HG03095 (cell line): ENCODE data around the gene EGFL7.

Experiments
- ATAC-seq: cut with Tn5 transposase; IDR thresholded peaks from one replicate; pipeline ENCODE4 v1.9.1; 2021; ENCODE audit warnings: moderate library complexity; ENCODE audit not compliant: unreplicated experiment

Gene EGFL7

DNA sequence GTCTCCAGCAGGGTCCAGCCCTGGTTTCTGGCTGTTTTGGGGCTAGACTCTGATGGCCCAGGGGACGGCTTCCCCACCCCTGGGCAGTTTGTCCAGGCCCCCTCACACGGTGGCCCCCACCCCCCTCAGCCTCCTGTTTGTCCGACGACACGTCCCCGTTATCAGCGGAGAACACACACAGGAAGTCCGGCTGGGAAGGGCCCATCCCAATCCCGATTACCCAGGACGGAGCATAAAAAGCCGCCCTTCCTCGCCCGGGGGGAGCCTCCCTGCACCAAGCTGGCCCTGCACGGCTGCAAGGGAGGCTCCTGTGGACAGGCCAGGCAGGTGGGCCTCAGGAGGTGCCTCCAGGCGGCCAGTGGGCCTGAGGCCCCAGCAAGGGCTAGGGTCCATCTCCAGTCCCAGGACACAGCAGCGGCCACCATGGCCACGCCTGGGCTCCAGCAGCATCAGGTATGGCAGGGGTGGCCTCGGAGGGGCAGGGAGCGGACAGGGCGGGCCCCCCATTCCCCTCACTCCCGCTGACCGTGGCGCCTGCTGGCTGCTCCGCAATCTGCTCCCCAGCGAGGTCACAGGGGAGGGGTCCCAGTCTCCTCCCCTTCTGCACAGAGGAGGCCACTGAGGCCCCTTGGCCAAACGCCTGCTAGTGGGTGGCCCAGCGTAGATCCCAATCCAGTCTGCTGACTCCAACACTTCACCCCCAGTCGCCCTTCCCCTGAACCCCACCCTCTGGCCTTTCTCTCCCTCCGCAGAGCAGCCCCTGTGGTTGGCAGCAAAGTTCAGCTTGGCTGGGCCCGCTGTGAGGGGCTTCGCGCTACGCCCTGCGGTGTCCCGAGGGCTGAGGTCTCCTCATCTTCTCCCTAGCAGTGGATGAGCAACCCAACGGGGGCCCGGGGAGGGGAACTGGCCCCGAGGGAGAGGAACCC, at the start of gene EGFL7:
EGFL7 (plus strand) TSS at position 261 of the 926 bp plus-strand sequence. CDS start 5,367 bp downstream, outside the sequence.
- no peak for ATAC-seq

- no peak for ATAC-seq
Measured at GRCh38 chr9:136613824-136614371, 48.8 kb upstream of the EGFL7 start.

- no peak for ATAC-seq
Measured at GRCh38 chr9:136614372-136614922, 48.3 kb upstream of the EGFL7 start.

DNA sequence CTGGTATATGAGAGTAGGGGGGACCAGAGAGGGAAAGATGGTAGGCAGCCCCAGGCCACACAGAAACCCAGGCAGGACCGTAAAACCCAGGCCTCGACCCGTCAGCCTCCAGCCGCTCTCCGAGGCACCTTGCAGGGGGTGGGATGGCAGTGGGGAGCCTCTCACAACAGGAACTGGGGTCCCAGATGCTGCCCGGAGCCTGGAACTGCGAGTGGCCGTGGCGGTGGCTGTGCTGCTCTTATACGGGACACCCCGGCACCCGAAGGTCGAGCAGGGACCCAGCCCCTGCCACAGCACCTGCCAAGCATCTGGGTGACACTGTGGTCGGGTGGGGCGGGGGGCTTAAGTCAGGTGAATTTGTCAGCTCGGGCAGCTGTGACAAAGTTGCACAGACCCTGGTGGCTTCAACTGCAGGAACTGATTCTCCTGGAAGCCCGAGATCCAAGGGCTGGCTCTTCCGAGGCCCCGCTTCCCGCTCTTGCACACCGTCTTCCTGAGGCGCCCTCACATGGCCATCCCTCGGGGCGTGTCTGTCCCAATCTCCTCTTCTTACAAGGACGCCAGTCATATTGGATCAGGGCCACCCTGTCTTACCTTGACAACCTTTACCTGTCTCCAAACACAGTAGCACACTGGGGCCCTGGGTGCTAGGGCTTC, 47.6 kb upstream of the EGFL7 start:
- no peak for ATAC-seq

DNA sequence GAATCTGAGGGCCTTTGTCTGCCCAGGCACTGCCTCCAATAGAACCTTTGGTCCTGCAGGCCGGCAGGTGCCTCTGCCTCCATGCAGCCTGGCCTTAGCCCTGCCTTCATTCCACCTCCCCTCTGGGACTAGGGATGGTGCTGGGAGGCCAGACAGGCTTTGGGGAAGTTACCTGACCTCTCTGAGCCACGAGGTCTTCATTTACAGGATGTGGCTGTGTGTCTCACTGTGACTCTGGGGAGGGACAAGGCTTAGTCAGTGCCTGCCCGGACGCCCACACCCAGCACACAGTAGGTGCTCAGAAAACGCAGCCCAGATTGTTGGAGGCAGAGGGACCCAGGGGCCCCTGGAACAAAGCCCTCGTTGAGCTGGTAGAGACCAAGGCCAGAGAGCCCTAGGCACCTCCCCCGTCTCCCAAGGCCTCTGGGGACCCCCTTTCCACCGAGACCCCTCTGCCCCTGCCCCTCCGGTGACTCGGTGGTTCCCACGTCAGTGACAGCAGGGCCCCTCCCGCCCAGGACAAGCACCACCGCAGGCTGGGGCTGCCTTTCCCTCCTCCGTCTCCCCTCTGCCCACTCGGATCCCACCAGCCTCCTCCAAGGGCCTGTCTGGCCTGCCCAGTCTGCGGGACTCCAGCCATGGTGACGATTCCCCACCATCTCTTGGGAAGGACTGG, 46.9 kb upstream of the EGFL7 start:
- ATAC-seq: no peak

GRCh38 chr9:136616307-136616635, 46.4 kb upstream of the EGFL7 start:
- no peak for ATAC-seq

GRCh38 chr9:136616948-136617695, 45.6 kb upstream of the EGFL7 start:
- no peak for ATAC-seq

DNA sequence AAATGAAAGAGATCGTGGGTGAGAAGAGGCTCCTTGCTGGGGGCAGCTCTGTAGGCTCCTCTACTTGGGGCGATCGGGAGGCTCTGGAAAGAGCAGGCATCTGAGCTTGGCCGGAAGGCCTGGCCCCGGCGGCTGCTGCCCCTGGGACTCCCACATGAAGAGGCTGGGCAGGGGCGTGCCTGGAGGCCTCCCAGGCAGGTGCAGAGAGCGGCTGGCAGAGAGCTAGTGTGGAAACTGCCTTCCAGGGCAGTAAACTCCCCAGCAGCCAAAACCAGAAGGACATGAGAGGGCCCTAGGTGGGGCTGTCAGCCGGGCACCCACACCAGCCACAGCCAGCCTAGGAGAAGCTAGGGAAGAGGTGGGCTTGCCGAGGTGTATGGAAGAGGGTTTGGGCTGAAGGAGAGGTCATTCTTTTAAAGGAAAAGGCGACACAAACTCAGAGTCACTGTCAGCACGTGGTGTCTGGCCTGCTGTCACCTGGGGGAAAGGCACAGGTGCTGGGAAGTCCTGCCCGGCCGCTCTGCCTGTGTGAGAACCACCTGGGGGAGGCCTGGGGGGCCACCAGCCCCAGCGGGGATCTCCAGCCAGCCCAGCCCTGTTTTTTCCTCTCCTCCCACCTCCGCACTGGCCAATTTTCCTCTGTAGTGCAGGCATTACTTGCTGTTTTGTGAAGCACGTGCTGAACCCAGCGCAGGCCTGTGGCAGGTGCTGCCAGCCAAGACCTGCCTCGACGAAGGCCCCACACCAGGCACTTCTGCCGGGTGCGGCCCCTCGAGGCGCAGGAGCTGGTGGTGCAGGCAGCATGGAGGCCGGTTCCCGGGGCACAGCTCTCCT, 44.8 kb upstream of the EGFL7 start:
- no peak for ATAC-seq

GRCh38 chr9:136618580-136619547, 43.9 kb upstream of the EGFL7 start:
- no peak for ATAC-seq

GRCh38 chr9:136619742-136620440, 42.8 kb upstream of the EGFL7 start:
- ATAC-seq: no peak

GRCh38 chr9:136620441-136621018, 42.2 kb upstream of the EGFL7 start:
- no peak for ATAC-seq

- ATAC-seq: no peak
Measured at GRCh38 chr9:136621019-136621733, 41.5 kb upstream of the EGFL7 start.

DNA sequence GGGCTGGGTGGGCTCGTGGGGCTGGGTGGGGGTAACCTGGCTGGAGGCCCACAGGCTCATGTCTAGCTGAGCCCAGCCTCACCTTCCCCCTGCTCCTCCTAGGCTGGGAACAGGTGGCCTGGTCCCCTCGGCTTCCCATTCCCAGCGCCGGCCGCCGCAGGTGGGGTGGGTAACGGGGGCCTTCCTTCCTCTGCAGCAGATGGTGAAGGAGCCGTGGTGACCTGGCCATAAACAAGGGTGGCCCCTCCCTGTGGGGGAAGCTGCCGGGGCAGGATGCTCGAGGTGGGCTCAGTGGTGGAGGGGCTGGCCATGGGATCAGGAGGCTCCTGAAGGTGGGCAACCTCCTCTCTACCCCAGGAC, 41.0 kb upstream of the EGFL7 start:
- no peak for ATAC-seq

DNA sequence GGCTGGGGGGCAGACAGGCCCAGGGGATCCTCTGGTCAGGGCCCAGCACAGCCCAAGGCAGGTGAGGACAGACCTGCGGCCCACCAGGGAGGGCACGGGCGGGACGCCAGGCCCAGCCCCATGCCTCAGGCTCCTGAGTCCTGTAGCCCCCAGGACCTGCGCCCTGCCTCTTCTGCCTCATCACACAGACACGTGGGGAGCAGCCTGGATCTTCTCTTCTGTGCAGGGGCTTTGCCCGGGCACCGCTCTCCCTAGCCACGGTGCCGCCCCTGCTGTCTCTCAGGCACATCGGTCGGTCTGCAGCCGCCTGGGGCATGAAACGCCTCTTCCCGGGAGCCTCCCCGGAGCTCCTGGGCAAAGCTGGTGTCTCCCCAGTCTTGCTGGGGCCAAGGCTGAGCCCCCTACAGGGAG, 40.2 kb upstream of the EGFL7 start:
- ATAC-seq: no peak

- ATAC-seq: no peak
Measured at GRCh38 chr9:136623016-136623841, 39.5 kb upstream of the EGFL7 start.

- no peak for ATAC-seq
Measured at GRCh38 chr9:136623842-136624183, 38.9 kb upstream of the EGFL7 start.
